Measurements from ENCODE around the gene ZNF281.
"Not testable (repeated sequence)": the region's sequence is repeated elsewhere in the genome, so short reads cannot be mapped to it uniquely, and the experiment has no call there.

ZNF281 gene

GRCh38 chr1:200428482-200429205, 18.8 kb upstream of the ZNF281 start:
- DNase-seq (ENCODE audit: low read depth): no peak

GRCh38 chr1:200427744-200428143, 17.9 kb upstream of the ZNF281 start:
- no peak for DNase-seq (ENCODE audit: low read depth)

- DNase-seq (ENCODE audit: low read depth): no peak
Measured at GRCh38 chr1:200426196-200426595, 16.4 kb upstream of the ZNF281 start.

GRCh38 chr1:200423235-200423634, 13.4 kb upstream of the ZNF281 start:
- no peak for DNase-seq (ENCODE audit: low read depth)

- DNase-seq (ENCODE audit: low read depth): no peak
Measured at GRCh38 chr1:200422211-200422610, 12.4 kb upstream of the ZNF281 start.

GRCh38 chr1:200415789-200416593, 6.2 kb upstream of the ZNF281 start:
- no peak for DNase-seq (ENCODE audit: low read depth)

GRCh38 chr1:200415227-200415626, 5.4 kb upstream of the ZNF281 start:
- no peak for DNase-seq (ENCODE audit: low read depth)

- no peak for DNase-seq (ENCODE audit: low read depth)
Measured at GRCh38 chr1:200414657-200415056, 4.8 kb upstream of the ZNF281 start.

- not testable (repeated sequence) for DNase-seq (ENCODE audit: low read depth)
Measured at GRCh38 chr1:200413766-200414165, 3.9 kb upstream of the ZNF281 start.

GRCh38 chr1:200411406-200412257, 1.8 kb upstream of the ZNF281 start:
- DNase-seq (ENCODE audit: low read depth): no peak

- no peak for DNase-seq (ENCODE audit: low read depth)
Measured at GRCh38 chr1:200410566-200410878, 686 bp upstream of the ZNF281 start.

- DNase-seq (ENCODE audit: low read depth): peak; percentile 20
Measured at GRCh38 chr1:200409203-200409760, 554 bp downstream of the ZNF281 start.

GRCh38 chr1:200406161-200406797, 3.6 kb downstream of the ZNF281 start:
- DNase-seq (ENCODE audit: low read depth): no peak

GRCh38 chr1:200405264-200405663, 4.6 kb downstream of the ZNF281 start:
- no peak for DNase-seq (ENCODE audit: low read depth)

GRCh38 chr1:200401708-200402107, 8.1 kb downstream of the ZNF281 start:
- no peak for DNase-seq (ENCODE audit: low read depth)

- DNase-seq (ENCODE audit: low read depth): no peak
Measured at GRCh38 chr1:200401263-200401662, 8.6 kb downstream of the ZNF281 start.

GRCh38 chr1:200400556-200400955, 9.3 kb downstream of the ZNF281 start:
- no peak for DNase-seq (ENCODE audit: low read depth)

GRCh38 chr1:200399860-200400259, 10.0 kb downstream of the ZNF281 start:
- no peak for DNase-seq (ENCODE audit: low read depth)

GRCh38 chr1:200398373-200398772, 11.5 kb downstream of the ZNF281 start:
- no peak for DNase-seq (ENCODE audit: low read depth)

GRCh38 chr1:200392625-200393185, 17.1 kb downstream of the ZNF281 start:
- DNase-seq (ENCODE audit: low read depth): no peak

- no peak for DNase-seq (ENCODE audit: low read depth)
Measured at GRCh38 chr1:200391747-200392146, 18.1 kb downstream of the ZNF281 start.

GRCh38 chr1:200388791-200389190, 21.0 kb downstream of the ZNF281 start:
- no peak for DNase-seq (ENCODE audit: low read depth)

All from stimulated activated CD8-positive, alpha-beta memory T cell treated with anti-CD3 and anti-CD28 coated beads, Interleukin-12 subunit alpha, Interleukin-12 subunit beta, amount 100 ng/mL, for 1 hour (primary cell).